ENCODE results near the gene RYR1. TPM values are rescaled to one million over a fixed set of nuclear protein-coding genes. Genes with fewer than 3 reads are reported as not detected.

RYR1 gene
- total RNA-seq, 4 donors from 2014 or later, result 1.5 to 8.8 (median 4.4) TPM

DNA sequence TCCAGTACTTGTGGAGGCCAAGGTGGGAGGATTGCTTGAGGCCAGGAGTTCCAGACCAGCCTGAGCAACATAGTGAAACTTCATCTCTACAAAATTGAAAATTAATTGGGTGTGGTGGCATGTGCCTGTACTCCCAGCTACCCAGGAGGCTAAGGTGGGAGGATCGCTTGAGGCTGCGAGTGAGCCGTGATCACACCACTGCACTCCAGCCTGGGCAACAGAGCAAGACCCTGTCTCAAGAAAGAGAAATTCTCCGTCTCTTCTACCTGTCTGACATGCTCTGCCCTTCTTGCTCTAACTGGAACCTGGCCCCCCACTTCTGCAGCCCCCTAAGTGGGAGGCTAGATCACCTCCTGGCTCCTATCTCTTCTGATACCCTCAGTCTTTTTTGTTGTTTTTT lies 192.9 kb downstream of the RYR1 start:
- TF ChIP-seq, protein P1, sequence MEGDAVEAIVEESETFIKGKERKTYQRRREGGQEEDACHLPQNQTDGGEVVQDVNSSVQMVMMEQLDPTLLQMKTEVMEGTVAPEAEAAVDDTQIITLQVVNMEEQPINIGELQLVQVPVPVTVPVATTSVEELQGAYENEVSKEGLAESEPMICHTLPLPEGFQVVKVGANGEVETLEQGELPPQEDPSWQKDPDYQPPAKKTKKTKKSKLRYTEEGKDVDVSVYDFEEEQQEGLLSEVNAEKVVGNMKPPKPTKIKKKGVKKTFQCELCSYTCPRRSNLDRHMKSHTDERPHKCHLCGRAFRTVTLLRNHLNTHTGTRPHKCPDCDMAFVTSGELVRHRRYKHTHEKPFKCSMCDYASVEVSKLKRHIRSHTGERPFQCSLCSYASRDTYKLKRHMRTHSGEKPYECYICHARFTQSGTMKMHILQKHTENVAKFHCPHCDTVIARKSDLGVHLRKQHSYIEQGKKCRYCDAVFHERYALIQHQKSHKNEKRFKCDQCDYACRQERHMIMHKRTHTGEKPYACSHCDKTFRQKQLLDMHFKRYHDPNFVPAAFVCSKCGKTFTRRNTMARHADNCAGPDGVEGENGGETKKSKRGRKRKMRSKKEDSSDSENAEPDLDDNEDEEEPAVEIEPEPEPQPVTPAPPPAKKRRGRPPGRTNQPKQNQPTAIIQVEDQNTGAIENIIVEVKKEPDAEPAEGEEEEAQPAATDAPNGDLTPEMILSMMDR (IDR thresholded peaks at IDR 0.05; ENCODE audit: low read depth), result no peak

DNA sequence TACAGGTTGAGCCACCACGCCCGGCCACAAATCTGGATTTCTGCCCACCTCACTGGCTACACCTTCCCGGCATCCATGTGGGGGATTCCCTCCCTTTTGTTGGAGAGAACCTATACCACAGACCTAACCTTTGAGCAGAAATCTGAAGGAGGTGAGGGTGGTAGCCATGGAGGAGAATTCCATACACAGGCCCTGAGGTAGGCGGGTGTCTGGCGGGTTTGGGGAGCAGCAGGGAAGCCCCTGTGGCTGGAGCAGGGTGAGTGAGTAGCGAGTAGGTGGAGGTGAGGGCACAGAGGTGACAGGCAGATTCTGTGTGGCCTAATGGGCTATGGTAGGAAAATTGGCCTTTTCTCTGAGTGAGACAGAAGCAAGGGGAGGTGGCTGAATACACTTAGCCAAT lies 196.1 kb downstream of the RYR1 start:
- TF ChIP-seq, protein P1 (IDR thresholded peaks at IDR 0.05; ENCODE audit: low read depth), result no peak

DNA sequence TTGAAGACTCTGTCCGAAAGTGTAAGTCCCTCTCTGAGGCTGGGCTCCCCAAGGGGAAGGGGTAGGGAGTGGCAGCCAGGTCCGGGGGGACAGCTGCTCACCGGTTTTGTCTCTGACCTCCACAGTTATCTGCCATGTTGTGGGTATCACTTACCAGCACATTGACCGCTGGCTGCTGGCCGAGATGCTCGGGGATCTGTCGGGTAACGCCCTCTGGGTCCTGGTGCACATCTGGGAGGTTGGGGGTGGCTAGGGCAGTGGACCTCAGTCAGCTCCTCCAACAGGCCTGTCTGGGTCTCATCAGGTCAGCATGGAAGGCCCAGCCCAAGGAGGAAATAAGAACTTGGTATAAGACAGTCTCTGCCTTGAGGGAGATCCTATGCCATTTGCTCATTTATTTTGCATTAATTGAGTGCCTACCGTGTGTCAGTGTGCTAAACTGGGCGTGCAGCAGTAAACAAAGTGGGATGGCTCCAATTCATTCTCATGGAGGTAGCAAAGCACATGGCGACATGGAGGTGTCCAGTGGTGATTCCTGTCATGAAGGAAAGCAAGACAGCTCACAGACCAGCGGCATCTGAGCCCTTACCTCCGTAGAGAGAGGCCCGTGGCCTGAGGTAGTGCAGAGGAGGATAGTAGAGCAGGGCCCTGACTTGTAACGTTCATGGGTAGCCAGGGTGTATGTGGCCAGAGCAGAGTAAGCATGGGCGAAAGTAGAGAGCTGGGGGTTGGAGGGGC lies 199.2 kb downstream of the RYR1 start:
- TF ChIP-seq, protein P1 (IDR thresholded peaks at IDR 0.05; ENCODE audit: low read depth), result no peak

DNA sequence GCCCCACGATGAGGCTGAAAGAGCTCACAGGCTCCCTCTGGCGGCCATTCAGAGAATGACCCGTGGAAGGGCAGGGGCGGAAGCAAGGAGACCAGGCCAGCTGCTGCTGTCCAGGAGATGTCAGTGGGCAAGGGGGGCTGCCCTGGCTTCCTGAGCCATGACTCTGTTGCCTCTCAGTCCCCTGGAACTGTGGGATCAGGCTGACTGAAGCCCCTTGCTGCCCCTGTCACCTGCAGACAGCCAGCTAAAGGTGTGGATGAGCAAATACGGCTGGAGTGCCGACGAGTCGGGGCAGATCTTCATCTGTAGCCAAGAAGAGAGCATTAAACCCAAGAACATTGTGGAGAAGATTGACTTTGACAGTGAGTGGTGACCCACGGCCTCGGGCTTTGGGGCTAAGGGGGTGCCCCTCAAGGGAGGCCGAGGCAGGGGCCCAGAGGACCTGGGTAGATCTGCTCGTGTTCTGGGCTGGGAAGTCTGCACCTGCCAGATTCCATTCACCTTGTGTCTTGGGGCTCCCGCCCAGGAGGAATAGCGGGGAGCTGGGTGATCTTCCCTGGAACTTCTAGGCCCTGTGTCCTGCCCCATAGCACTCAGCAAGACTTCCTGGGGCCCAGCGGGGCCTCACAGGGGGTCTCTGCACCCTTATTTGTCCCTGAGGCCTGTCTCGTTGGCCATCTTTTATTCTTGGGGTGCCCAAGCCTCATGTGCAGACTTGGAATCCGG lies 201.4 kb downstream of the RYR1 start:
- TF ChIP-seq, protein P1 (IDR thresholded peaks at IDR 0.05; ENCODE audit: low read depth), result no peak

DNA sequence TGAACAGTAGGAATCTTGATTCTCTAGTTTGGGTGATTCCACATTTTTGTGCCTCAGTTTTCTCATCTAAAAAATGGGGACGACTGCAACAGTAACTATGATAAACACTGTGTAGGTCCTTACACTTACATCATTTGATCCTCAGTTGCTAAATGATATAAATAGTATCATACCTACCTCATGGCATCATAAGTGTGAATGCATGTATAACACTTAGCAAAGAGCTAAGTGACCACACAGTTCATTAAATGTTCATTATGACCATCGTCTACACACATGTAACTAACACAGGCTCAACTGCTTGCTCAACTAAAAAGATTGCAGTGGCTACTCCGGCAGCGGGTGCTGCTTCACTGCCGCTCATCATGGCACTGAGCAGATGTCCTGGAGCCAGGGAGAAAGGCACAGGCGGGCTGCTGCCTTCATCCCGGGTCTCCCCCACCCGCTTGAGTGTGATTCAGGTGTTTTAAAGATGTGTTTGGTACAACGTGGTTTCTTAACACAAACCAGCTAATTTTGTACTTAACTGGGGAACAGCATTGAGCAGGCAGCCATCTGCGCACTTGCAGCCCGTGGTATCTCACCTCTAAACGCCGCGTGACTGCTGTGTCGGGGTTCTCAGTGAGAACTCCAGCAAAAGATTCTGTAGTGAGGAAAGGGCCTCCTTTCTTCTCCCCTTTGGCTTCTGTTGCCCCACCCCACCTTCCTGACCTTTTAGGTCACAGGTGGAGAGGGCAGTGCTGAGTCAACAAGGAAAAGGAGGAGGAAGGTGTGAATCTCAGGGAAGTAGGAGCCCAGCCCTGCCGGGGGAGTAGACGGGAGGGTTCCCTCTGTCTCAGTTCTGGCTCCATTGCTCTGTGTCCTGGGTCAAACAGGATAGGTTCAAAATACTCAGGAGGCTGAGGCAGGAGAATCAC lies 202.2 kb downstream of the RYR1 start:
- TF ChIP-seq, protein P1 (IDR thresholded peaks at IDR 0.05; ENCODE audit: low read depth), result no peak

Other genes starting within 250 kb of the RYR1 start
- gene DPF1, start 209.5 kb upstream of the RYR1 start, total RNA-seq, result not detected
- 100 to 1,000 TPM in 2 of 4 donors, 10 to 100 TPM in 2; 12.6 to 322 (median 170) TPM for gene PPP1R14A, start 177.3 kb upstream of the RYR1 start, total RNA-seq
- 10 to 100 TPM in 2 of 4 donors, 1 to 10 TPM in 2; 4.7 to 46.7 (median 12.8) TPM for gene SPINT2, start 169.1 kb upstream of the RYR1 start, total RNA-seq
- gene C19orf33, start 129.4 kb upstream of the RYR1 start, total RNA-seq, result 10 to 100 TPM in 1 of 4 donors, 1 to 10 TPM in 3; 1.9 to 12.4 (median 3.6) TPM
- gene YIF1B, start 117.7 kb upstream of the RYR1 start, total RNA-seq, result 10 to 100 TPM; 14.5 to 28.7 (median 19.5) TPM
- gene KCNK6, start 113.8 kb upstream of the RYR1 start, total RNA-seq, result 1 to 10 TPM; 2.1 to 3.4 (median 3.1) TPM
- gene CATSPERG, start 97.9 kb upstream of the RYR1 start, total RNA-seq, result 10 to 100 TPM in 1 of 4 donors, 1 to 10 TPM in 3; 1.9 to 10.5 (median 5.2) TPM
- 100 to 1,000 TPM; 242 to 452 (median 398) TPM for gene PSMD8, start 59.1 kb upstream of the RYR1 start, total RNA-seq
- not detected for gene GGN, start 45.7 kb upstream of the RYR1 start, total RNA-seq
- gene SPRED3, start 45.0 kb upstream of the RYR1 start, total RNA-seq, result 1 to 10 TPM in 1 of 4 donors, under 1 TPM in 1, not detected in 2; 0.22 to 1.1 TPM
- gene FAM98C, start 30.6 kb upstream of the RYR1 start, total RNA-seq, result 10 to 100 TPM in 3 of 4 donors, 1 to 10 TPM in 1; 4.1 to 24.7 (median 20.1) TPM
- 10 to 100 TPM in 2 of 4 donors, 1 to 10 TPM in 2; 5.5 to 13.1 (median 9.1) TPM for gene RASGRP4, start 7.5 kb upstream of the RYR1 start, total RNA-seq
- 1 to 10 TPM; 2.3 to 7.1 (median 5.1) TPM for gene MAP4K1, start 184.3 kb downstream of the RYR1 start, total RNA-seq
- gene EIF3K, start 185.5 kb downstream of the RYR1 start, total RNA-seq, result 100 to 1,000 TPM; 405 to 531 (median 443) TPM
- 100 to 1,000 TPM; 179 to 258 (median 186) TPM for gene ACTN4, start 214.0 kb downstream of the RYR1 start, total RNA-seq